GM18499 (cell line): ENCODE data around the gene SMARCA2.

Experiments used
- ATAC-seq: cut with Tn5 transposase; IDR thresholded peaks from one replicate; pipeline ENCODE4 v1.9.1; 2021; ENCODE audit warnings: moderate number of reproducible peaks; ENCODE audit not compliant: insufficient read depth, unreplicated experiment

SMARCA2 gene

DNA sequence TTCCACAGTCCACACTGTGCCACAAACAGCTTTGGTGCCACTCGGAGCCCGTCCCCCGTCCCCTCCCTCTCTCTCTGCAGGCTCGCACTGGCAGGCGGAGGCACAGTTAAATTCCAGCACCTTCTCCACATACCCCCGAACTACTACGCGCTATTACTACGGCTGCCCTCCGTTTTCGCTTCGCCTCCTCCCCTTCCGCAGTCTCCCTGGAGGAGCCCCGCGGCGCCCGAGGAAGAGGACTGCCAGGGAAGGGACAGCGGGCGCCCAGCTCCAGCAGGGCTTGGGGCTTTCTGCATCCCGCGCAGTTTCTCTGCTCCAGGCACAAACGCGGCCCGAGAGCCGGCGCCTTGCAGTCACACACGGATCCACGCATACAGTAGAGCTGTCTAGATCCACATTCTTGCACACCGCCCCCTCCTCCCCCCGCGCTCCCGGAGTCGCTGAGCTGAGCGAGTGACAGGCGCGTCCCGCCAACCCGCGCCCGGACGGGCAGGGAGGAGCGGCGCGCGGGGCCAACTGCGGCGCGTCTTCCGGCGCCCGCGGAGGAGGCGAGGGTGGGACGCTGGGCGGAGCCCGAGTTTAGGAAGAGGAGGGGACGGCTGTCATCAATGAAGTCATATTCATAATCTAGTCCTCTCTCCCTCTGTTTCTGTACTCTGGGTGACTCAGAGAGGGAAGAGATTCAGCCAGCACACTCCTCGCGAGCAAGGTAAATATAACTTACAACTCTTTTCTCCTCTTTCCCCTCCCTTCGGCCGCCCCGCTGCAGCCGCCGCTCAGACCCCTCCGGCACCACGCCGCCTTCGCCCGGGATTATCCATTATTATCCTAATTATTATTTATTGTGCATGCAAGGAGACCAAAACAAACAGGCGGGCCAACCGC lies at the start of gene SMARCA2:
TSS of gene SMARCA2 (plus strand) at position 652 of the 885 bp plus-strand sequence. CDS start 13,676 bp downstream, outside the sequence.
- peak; percentile 68 for ATAC-seq

DNA sequence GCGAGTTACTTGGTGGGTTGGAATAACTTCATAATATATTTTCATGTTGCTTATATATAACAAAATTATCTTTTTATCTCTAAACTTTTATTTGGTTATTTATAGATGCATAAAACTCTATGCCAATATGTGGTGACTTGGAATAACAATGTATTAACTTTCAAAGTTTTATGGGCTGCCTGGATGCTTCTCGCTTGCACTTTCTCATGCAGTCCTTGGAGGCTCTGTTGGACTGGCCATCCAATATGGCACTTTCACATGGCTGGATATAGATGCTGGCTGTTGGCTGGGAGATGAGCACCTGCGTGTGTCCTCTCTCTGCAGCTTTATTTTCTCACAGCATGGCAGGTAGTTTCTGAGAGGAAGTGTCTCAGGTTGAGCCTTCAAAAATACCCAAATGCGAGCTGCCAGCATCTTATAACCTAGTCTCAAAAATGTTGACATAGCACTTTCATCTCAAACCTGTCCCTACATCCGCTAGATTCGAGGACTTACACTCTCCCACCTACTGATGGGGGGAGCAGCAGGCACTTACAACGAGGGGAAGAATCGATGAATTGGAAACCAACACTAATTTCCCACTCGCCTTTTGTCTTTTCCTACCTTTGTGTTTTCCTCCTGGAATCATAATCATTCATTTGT lies 48.3 kb upstream of the SMARCA2 start:
- no peak for ATAC-seq

DNA sequence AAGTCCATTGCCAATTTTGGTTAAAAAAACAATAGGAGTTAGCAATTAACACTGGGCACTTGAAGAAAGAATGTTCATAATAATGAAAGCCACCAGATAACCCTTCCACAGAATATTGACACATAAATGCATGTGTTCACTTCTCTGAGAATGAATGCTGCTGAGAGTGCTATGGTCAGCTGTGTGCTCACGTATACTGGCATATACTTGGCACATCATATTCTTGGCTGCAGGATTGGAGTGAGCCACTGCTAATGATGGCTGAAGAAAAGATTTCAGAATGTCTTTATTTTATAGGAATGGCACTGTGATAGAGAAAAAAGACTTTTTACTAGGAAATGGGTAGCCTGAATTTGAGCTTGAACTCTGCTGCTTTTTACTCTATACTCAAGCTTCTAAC lies 46.0 kb upstream of the SMARCA2 start:
- no peak for ATAC-seq

DNA sequence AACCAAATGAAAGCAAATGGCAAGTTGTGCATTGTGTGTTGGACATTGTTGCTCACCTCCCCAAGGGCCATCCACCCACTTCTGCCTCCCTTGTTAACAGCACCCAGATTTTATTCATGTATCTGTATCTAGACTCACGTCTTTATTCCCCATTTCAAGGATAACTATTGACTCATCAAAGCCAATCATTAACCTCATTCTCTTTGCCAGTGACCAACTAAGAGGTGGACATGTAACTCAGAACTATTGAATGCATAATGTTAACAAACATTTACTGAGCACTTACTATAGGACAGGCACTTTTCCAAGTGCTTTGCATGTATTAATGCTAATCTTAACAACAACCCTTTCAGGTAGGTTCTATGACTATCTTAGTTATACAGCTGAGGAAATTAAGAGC lies 45.2 kb upstream of the SMARCA2 start:
- ATAC-seq: no peak

DNA sequence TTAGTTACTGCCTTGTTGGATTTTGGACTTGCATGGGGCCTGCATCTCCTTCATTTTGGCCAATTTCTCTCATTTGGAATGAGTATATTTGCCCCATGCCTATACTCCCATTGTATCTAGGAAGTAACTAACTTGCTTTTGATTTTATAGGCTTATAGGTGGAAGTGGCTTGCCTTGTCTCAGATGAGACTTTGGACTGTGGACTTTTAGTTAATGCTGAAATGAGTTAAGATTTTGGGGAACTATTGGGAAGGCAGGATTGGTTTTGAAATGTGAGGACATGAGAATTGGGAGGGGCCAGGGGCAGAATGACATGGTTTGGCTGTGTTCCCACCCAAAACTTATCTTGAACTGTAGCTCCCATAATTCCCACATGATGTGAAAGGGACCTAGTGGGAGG lies 42.5 kb upstream of the SMARCA2 start:
- ATAC-seq: no peak

DNA sequence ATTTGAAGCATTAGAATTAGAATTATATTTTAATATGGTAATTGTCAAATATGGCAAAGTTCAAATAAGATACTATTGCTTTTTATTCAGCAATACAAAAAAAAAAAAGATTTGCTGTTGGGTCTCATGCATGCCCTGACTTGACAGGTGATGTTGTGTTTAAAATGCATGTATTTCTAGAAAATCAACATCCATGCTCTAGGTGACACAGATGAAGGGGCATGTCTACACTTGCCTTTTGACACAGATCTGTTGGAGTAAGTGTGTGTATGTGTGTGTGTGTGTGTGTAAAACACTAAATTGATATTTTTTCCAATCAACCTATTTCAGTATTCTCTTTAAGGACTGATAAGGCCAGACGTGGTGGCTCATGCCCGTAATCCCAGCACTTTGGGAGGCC lies 38.1 kb upstream of the SMARCA2 start:
- no peak for ATAC-seq

DNA sequence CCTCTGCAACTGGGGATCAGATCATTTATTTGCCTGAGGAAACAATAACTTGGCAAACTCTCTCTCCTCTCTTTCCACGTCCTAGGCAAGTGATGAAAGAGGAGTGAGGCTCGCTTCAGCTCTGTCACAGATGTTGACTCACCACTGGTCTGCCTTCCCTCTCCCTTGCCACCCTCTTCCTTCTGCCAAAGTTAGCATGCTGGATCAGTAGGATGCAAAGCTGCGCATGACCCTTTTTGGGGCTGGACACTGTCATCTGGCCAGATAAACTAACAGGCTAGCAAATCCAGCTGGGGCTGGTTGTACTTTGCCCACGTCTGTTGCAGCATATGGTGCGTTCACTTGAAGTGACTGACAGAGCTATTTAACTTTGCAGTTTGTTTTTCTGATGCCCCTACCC lies 36.2 kb upstream of the SMARCA2 start:
- no peak for ATAC-seq

DNA sequence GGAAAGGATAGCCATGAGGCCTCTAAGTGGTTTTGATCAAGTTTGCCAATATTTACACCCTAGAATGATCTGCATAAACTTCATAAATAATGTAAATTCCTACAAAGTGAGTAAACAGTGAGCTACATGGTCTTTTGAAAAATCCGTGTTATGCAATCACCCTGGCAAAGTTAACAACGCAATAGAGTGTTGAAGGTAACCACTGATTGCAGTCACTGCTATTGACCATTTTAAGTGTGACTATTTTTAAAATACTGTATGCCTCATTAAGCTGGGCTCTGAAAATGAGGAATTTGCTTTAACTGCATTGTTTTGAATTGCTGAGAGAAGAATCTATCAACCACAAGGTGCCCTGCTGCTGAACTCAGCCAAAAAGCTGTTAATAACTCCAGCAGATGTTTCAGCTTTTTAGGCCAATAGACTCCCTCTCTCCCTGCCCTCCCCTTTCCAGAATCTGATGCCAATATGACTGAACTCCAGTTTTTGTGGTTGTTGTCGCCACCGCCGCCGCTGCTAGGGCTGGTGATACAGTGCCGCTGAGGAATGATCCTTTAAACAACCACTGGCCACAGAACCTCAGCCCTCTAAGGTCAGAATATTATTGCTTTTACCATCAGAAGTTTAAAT lies 35.3 kb upstream of the SMARCA2 start:
- no peak for ATAC-seq

DNA sequence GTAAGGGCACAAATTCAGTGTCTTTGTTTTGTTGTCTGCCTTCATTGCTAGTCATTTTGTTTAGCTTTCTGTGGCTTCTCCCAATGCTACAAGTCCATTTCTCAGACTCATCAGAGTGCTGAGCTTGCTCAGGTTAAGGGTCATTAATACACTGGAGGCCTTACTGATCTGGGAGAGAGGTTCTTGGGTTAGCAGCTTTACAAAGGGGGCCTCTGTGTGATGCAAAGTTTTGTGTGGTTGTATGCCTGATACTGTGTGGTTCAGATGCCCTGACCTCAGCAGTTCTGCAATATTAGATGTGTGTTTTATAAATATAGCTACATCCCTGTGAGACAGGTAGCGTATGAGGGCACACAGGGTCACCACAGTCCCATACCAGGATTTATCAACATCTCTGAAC lies 34.8 kb upstream of the SMARCA2 start:
- ATAC-seq: no peak

DNA sequence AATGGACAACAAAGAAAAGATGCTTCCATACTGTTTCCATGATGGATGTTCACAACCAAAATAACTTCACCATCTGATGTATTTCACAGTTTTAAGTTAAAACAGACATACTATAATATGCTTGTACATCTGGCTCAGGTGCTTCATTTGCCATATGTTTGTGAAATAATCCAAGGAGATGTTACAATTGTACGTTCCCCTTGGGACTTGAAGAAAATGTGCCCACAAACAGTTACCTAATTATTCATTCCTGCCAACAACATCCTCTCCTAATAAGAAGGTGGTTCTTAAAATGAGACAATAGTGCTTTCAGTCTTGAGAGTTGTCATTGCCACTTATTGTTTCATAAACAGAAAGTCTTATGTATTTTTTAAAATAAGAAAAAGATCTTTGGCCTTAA lies 33.1 kb upstream of the SMARCA2 start:
- no peak for ATAC-seq

DNA sequence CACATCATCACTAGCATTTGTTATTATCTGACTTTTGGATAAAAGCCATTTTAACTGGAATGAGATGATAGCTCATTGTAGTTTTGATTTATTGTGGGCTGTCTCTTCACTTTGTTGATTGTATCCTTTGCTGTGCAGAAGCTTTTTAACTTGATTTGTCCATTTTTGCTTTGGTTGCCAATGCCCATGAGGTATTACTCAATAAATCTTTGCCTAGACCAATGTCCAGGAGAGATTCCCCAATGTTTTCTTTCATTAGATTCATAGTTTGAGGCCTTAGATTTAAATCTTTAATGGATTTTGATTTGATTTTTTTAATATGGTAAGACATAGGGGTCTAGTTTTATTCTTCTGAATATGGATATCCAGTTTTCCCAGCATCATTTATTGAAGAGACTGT lies 28.8 kb upstream of the SMARCA2 start:
- no peak for ATAC-seq

DNA sequence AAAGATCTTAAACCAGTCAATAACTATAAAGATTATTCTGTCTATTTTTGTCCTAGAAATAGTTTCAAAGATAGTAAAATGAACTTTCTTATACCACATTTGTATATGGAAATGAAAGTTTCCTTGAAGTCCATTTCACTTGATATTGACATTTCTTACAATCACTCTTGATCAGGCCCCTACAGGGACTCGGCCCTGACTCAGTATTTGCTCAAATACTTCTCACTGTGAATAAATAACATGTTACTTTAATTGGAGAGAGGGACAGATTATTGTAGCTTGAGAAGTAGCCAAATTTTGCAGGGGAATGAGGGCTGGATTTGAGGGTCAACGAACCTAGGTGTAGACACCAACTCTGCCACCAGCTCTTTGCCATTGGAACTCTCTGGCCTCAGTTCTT lies 25.6 kb upstream of the SMARCA2 start:
- no peak for ATAC-seq

DNA sequence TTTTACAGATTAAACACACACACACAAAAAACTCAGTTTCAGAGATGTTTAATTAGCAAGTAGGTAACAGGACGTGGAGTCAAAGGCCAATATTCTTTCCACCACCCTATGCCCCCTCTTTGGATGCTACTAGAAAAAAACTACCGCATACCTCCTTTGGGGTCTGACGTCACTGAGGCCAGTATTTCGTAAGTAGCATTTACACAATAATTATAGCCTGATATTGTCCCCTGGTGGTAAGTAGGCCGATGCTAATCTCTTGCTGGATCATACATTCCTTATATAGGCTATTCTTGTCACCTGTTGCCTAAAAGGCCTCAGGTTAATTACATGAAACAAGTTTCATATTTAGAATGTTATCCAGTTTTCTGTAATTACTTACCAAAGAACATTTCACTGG lies 21.0 kb upstream of the SMARCA2 start:
- ATAC-seq: no peak

DNA sequence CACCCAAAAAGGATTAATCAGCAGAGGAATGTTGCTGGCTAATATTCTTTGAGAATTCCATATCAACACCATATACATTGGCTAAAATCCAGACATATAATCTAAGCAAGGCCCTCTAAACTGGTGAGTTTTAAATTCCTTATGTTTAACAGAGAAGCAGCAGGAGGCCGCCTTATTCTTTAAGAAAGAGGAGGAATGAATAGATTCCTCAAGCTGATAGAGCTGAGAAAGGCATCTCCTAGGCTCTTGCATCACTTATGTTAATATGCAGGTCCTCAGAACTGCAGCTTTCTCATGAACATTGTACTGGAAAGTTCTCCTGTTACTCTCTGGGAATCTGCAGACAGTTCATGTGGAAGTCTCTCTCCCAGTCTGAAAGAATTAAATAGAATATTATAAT lies 20.1 kb upstream of the SMARCA2 start:
- no peak for ATAC-seq

DNA sequence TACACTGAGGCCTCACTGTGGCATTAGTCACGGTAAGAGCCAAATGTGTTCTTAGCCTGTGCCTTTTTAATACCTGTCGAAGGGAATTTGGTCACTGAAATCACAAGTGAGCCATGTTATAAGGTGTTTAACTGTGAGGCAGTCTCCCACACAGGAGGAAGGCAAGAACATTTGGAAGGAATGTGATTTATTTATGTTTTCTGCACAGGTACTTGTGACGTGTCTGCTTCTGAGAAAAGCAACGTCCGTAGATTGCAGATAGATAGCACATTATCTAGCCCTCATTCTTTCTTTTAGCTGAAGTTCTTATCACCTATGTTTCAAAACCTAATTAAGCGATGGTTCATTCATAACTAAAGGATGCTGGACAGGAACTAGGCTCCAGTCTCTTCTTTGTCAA lies 19.0 kb upstream of the SMARCA2 start:
- ATAC-seq: no peak

DNA sequence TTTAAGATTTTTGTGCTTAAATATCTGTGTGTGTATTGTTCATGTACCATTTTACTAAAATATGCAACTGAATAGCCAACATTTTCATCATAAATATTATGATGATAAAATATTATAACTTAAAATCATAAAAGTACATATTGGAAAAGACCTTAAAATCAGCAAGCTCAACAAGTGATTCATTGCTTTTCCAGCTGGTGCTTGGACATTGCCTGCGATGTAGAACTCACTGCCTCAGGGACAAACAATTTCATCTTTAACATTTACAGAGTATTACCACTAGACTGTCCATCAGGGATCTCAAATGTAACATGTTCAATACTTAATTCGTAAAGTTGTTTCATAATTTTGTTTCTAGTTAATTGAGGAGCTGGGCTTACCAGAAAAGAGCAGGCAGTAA lies 17.5 kb upstream of the SMARCA2 start:
- ATAC-seq: no peak

DNA sequence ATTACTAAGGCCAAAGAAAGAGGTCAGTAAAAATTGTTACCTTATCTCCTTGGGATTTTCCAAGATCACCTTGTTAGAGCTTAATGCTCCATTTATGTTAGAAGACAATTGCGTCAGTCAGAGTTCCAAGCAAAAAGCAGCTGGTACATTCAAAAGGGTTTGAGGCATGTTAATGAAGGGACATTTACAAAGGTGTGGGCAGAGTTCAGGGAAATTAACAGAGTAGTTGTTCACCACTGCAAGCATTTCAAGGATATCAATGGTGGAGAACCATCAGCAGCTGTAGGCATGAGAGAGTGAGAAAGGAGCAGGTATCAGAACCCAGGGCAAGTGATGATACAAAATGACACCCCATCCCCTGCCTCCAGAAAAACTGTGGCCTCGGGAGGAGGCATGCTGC lies 17.0 kb upstream of the SMARCA2 start:
- no peak for ATAC-seq

DNA sequence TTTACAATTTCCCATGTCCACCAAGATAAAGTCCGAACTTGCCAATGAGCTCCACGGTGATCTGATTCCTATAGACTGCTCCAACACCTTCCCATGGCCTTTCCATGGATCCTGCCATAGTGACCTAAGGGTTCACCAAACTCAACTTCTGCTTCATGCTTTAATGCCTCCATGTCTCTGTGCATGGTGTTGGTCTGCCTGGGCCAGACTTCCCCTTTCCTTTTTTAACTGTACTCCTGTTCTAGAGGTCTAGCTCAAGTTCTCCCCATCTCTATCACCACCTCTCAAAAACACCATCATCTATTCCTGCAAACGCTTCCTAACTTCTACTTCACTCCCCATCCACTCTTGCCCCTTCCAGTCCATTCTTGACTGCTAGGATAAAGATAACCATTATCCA lies 14.8 kb upstream of the SMARCA2 start:
- ATAC-seq: no peak

DNA sequence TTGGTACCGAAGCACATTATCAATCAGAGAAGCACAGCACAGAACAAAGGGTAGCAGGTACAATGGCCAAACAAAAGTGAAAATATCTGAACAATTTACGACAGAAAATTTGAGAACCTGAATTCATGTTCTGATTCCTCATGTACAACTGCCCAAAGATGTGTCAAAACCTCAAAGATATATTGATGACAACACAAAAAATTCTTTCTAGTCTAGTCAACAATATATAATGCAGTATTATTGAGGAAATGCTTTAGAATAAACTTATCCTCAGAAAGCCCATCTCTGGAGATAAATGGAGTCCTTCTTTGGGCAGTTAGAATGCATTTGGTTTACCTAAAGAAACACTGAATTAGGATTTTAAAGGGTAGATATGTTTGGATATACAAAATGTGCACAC lies 6.8 kb upstream of the SMARCA2 start:
- ATAC-seq: no peak

DNA sequence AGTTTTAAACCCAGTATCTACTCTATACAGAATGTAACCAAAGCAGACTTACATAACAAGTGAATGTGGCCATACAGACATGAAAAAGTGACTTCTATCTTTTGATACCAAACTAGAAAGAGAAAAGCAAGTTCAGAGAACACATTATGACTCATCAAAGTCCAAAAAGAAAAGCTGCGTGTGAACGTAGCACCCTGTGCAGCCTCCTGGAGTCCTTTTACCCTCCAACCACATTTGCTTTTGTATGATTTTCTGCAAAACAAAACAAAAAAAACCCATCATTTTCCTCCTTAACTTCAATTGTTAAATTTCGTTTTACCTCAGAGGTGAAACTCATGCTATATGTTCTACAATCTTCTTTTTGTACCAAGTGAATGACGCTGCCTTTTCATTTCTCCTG lies 2.8 kb upstream of the SMARCA2 start:
- peak; percentile 37 for ATAC-seq

DNA sequence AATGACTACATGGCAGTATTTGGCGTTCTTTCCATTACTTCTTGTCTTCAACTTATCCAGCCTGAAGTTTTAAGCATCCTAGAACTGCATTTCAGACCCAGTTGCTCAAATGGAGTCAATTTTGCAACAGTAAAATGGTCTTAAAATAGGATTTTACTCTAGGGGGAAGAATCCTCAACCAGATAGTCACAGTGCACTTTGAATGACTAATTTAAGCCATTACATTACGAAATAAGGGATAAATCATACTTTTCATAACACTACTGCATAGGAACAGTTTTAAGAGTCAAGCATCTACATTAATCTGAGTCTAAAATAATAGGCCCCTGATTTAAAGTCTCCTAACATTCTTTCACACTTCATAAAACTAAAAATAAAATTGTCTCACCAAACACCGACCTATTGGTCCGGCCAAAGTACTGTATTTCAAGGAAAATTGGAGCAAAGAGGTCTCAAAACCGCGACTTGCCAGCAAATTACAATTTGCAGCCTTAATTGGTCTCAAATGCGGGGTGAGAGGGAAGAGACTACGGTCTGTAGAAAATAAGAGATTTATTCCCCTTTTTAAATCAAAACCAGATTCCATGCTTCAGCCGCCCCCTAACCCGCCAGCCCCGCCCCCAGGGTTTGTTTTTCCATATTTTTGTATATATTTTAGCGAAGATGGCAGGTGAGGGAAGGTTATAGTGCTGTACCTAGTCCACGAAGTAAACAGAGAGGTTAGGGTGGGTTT lies 1.2 kb upstream of the SMARCA2 start:
- no peak for ATAC-seq
